CD4-positive, alpha-beta T cell treated with Interleukin-21 for 1 hour (primary cell): ENCODE measurements around the gene SOAT2.
"Not testable (repeated sequence)": the region's sequence is repeated elsewhere in the genome, so short reads cannot be mapped to it uniquely, and the experiment has no call there.

Experiments used
- DNase-seq: peaks from one replicate; pipeline ENCODE4 v3.0.0-alpha.2; 2020

The SOAT2 gene

DNA sequence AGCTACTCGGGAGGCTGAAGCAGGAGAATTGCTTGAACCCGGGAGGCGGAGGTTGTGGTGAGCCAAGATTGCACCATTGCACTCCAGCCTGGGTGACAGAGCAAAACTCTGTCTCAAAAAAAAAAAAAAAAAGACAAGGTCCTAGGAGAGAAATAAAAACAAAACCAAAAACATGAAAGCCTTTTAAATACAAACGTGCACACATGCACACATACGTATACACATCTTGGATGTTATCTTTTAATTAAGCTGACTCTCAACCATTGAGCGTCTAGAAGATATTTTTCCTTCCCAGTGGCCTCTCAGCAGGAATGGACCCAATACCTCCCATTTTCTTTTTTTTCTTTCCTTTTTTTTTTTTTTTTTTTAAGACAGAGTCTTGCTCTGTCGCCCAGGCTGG lies 9.1 kb downstream of the SOAT2 start:
- not testable (repeated sequence) for DNase-seq

DNA sequence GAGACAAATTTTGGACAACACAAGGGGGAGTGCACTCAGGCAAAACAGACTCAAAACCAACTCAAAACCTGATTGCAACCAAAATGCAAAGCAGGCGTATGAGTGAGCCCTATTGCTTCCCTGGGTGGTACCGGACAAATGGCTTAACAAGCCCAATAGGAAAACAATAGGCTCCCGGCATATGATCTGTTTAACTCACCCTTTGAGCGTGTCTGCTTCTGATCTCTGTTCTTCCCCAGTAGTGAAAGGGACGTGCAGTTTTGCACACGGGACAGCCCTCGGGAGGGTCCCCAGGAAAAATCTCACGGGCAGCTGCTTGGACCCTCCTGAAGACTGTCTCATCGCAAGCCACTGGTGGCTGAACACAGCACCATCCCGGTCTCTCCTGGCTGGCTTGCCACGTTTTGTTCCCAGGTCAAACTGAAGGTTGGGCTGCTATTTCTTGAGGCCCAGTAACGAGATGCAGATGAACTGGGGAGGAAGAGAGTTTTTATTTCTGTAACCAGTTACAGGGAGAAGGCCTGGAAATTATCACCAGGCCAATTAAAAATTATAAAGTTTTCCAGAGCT lies 9.9 kb downstream of the SOAT2 start:
- DNase-seq: no peak

DNA sequence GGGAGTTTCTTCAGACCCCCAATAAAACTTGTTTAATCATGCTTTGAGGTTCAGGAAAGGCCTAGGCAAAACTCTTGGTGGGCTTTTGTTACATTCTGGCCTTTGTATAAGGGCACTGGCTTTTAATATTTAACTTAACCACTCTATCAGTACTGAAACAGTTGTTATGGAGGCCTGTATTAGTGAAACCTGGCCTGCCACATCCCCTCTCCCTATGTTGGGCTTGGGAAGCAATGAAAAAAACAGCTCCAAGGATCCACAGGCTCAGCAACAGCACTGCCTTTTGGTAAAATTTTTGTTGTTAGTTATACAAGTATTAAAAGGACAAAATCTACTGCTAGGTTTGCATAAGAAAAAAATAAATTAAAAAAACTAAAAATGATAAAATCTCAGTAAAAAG lies 10.7 kb downstream of the SOAT2 start:
- no peak for DNase-seq

DNA sequence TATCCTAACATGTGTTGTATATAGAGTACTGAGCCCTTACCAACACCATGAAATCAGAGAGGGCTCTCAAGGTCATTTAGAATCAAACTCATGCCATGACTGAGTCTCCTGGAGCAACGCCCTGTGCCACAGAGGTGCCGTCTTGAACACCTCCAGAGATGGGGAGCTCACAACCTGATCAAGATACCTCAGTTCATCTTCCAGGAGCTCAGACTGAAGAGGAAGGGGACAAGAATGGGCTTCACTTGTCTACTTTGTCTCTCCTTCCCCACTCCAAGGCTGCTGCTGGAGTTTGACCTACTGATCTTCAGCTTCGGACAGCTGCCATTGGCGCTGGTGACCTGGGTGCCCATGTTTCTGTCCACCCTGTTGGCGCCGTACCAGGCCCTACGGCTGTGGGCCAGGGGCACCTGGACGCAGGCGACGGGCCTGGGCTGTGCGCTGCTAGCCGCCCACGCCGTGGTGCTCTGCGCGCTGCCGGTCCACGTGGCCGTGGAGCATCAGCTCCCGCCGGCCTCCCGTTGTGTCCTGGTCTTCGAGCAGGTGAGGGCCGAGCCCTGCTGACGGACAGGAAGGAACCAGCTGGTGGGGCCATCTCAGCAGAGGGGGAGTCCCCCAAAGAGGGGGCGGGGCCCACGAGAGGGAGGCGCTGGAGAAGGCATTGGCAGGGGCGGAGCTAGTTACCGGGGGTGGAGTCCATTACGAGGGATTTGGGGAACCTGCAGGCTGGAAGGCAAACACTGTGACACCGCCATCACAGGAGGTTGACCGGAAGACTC lies 12.0 kb downstream of the SOAT2 start:
- DNase-seq: no peak

DNA sequence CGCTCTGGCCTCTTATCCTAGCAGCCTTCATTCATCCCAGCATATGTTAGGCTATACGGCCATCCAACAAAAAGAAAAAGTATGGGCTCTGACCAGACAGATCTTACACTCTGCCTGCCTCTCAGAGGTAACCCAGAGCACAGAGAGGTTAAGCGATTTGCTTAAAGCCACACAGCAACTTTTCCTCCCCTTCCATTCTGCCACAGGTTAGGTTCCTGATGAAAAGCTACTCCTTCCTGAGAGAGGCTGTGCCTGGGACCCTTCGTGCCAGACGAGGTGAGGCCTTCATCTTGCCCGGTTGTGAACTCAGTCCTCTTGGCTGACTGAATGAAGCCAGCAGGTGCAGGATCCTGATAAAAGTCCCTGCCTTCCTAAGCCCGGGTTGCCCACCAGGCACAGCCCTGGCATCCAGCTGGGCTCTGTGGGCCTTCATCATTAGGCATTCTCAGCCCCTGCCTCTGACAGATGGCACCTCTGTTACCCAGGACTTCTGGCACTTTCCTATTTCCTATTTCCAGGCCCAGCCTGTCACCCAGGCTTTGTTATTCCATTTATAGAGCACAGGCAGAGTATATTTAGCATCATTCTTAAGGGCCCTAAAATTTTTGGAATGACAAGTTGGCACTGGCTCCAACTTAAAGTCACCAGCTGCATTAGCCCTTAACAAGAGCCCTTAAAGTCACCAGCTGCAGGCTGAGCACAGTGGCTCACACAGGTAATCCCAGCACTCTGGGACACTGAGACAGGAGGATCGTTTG lies 12.8 kb downstream of the SOAT2 start:
- DNase-seq: no peak

DNA sequence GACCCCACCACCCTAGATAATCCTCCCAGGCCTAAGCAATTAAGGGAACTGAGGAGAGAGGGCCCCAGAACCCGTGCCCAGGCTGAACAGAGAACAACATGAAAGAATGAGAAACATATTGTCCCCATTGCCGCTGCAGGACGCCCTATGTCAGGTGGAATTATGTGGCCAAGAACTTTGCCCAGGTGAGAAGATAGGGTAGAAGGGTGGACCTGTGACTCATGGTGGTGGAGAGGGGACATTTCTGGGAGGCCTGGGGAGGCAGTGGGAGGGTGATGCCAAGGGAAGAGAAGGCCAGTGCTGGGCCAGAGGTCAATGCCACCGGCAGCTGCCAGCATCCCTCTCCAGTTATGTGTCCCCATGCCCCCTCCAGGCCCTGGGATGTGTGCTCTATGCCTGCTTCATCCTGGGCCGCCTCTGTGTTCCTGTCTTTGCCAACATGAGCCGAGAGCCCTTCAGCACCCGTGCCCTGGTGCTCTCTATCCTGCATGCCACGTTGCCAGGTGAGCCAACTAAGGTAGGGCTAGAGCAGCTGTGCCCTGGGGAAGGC lies 15.5 kb downstream of the SOAT2 start:
- no peak for DNase-seq

DNA sequence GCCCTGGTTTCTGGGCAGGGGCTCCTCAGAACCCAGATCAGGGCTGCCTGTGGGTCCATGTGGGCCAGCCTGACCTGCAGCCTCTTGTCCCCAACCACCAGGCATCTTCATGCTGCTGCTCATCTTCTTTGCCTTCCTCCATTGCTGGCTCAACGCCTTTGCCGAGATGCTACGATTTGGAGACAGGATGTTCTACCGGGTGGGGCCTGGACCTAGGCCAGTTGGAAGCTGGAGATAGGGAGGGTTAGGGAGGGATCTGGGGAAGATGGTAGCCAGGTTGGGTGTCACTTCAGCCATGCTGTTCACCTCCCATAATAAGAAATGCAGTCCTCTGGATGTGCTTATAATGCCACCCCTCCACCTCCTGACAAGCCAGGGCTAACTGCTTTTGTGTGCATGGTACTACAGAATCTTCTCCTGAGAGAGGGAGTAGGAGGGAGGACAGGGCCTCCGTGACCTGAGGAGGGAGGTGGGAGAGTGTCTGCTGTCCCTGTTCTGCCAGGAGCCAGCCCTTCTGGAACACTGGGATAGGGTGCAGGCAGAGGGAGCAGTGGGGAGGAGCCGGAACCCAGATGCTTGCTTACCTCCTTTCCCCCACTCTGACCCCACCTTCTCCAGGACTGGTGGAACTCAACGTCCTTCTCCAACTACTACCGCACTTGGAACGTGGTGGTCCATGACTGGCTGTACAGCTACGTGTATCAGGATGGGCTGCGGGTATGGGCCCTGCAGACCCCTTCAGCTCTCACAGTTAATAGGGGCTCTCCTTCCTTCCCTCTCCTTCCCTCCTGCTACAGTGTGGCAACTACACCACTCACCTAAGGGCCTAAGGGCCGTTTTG lies 17.6 kb downstream of the SOAT2 start:
- DNase-seq: no peak

DNA sequence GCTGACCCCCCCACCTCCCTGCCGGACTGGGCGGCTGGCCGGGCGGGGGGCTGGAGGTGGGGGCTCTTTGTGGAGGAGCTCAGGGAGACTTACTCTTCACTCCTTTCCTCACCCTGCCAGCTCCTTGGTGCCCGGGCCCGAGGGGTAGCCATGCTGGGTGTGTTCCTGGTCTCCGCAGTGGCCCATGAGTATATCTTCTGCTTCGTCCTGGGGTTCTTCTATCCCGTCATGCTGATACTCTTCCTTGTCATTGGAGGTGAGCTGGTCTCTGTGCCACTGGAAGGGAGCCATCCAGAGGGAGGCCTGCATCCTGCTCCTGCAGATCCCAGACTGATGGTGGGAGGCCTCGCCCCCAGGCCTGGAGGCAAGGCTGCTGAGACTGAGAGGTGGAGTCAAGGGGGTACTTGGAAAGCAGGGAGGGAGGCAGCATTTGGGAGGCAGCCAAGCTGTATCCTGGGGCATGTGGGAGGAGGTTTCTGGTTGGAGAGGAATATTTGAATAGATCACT lies 19.7 kb downstream of the SOAT2 start:
- DNase-seq: no peak

DNA sequence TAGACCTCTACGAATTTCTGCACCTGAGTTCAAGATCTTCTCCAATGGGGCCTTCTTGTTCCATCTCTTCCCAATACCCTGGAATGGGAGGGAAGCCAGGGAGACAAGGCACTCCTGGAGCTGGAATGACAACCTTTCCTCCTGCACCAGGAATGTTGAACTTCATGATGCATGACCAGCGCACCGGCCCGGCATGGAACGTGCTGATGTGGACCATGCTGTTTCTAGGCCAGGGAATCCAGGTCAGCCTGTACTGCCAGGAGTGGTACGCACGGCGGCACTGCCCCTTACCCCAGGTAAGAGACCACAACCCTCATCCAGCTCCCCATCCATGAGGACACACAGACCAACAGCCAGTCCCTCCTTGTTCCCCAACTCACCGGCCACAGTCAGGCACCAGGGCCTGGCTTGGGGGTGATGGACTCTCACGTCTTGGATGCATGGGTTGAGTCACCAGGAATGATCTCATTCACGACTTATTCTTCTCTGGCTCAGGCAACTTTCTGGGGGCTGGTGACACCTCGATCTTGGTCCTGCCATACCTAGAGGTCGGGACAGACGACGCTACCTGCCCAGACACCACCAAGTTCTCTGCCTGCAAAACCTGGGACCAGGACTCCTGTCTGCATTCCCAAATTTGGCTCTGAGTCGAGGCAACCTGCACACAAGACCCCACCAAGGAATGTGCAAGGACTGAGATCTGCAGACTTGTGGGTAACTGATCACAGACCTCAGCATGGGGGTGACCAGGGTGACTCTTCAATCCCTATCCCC lies 20.5 kb downstream of the SOAT2 start:
- no peak for DNase-seq

DNA sequence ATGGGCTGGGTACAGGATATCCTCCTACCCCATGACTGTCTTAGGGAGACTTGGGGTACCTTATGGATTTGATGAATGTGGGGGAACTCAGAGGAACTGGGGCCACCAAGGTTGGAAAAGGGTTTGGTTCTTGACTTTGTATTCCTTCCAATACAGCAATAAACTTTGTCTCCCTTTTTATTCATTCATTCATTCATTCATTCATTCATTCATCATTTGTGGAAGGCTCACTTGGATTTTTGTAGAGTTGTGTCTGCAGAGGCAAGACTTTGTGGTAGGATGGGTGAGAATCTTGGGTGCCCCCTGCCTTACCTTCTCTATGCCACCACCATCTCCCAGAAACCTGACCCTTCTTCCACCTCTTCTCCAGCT lies 21.1 kb downstream of the SOAT2 start:
- no peak for DNase-seq

DNA sequence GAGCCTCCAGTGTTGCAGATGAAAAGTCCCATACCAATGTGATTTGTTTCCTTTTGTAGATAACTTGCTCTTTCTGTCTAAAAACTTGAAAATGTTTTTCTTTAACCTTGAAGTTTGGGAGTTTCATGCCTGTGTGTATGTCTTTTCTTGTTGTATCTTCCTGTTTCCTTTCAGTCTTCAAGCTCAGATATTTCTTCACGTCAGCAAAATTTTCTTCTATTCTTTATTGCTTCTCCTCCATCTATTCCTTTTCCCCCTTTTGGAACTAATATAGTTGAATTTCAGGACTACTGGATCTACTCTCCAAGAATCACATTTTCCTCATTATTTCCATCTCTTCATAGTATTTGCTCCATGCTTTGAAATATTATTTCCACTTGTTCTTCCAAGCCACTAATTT lies 23.9 kb downstream of the SOAT2 start:
- no peak for DNase-seq

DNA sequence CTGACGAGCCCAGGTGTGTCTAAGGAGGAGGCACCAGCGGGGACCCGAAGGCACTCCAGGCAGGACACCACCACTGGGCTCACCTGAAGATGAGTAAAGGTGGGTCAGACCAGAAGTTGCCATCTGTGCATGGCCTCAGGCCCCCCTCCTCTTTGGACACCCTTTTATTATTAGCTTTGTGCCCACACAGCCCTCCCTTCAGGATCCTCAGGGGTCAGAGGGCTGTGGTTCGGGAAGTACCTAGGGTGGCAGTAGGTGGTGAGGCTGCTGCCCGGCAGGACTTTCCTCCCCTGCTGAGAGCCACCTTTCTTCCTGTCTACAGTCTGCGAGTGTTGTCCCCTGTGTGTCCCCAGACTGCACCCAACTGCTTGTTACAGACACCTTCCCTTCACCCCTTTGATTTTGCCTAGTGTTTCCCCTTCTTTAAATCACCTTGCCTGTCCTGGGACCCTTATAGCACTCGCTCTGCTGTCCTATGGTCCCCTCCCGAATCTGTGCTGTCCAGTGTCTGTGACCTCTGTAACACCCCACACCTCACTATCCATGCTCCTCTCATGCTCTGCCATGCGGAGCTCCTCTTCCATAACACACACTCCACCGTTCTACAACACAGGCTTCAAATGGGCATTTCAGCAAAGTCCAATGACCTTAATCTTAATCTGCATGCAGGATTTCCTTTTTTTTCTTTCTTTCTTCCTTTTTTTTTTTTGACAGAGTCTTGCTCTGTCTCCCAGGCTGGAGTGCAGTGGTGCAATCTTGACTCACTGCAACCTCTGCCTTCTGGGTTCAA lies 25.7 kb downstream of the SOAT2 start:
- no peak for DNase-seq

DNA sequence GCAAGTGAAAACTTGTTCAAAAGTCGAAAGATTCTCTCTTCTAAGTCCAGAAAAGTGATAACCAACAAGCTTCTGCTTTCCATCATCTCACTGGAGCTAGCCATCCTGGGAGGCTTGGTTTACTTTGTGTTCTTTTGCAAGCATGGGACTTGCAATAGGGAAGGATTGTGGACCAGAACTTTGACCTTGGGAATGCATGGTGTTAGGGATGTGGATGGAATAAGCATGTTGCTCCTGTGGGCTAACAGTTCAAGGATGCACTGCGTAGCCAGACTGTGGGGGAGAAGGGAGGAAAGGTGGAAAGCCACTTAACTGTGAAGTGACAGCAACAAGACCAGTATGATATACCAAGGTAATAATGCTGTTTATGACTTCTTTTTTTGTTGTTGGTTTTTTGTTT lies 28.6 kb downstream of the SOAT2 start:
- DNase-seq: no peak

DNA sequence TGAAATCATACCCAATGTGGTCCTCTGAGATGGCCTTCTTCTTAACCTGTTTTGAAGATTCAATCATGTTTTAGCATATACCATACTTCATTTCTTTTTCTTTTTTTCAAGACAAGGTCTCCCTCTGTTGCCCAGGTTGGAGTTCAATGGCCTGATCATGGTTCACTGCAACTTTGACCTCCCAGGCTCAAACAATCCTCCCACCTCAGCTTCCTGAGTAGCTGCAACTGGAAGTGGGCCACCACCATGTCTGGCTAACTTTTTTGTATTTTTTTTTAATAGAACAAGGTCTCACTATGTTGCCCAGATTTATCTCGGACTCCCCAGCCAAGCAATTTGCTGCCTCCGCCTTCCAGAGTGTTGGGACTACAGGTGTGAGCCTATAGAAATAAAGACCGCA lies 30.4 kb downstream of the SOAT2 start:
- no peak for DNase-seq

DNA sequence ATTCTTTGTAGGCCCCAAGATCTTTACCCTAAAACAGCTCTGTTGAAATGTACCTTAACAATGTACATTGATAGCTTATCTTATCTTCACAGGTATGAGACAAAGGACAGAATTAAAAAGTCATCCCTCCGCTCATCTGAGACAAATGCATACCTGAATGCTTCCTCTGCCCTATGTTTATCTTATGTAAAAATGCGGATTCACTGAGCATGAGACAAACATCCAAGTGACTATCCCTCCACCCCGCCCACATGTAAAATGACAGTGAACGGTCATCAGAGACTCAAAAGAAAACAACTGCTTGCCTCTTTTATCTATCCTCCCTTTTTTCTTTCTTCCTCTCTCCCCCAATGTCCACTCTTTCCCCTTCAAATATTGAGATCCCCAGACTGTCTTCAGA lies 40.1 kb downstream of the SOAT2 start:
- no peak for DNase-seq

DNA sequence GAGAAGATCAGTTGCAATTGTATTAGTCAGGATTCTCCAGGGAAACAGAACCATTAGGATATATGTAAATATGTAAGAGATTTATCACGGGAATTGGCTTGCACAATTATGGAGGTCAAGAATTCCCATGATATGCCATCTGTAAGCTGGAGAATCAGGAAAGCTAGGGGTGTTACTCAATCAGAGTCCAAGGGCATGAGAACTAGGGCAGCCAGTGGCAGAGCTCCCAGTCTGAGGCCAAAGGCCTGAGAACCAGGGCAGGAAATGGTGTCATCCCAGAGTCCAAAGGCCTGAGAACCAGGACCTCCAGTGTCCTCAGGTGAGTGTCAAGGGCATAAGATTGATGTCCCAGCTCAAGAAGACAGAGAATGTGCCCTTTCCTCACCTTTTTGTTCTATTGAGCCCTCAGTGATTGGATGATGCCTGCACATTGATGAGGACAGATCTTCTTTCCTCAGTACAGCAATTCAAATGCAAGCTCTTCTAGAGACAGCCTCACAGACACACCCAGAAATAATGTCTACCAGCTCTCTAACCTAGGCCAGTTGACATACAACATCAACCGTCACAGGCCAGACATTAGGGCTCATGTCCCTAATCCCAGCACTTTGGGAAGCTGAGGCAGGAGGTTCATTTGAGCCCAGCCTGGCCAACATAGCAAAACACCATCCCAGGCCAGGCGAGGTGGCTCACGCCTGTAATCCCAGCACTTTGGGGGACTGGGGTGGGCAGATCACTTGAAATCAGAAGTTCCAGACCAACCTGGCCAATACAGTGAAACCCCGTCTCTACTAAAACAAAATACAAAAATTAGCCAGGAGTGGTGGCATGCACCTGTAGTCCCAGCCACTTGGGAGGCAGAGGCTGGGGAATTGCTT lies 42.3 kb downstream of the SOAT2 start:
- DNase-seq: no peak

DNA sequence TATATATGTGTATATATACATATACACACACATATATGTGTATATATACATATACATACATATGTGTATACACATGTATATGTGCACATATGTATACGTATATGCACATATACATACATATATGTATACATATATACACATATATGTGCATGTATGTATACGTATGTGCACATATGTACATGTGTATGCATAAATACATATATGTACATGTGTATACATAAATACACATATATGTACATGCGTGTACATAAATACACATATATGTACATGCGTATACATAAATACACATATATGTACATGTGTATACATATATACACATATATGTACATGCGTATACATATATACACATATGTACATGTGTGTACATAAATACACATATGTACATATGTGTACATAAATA lies 43.9 kb downstream of the SOAT2 start:
- DNase-seq: no peak

DNA sequence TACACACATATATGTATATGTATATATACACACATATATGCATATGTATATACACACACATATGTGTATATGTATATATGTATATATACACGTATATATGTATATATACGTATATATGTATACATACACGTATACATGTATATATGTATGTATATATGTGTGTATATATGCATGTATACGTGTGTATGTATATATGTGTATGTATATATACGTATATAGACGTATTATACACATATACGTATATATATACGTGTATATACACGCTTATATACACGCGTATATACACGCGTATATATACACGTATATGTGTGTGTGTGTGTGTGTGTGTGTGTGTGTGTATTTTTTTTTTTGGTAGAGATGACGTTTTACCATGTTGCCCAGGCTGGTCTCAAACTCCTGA lies 44.4 kb downstream of the SOAT2 start:
- DNase-seq: no peak

DNA sequence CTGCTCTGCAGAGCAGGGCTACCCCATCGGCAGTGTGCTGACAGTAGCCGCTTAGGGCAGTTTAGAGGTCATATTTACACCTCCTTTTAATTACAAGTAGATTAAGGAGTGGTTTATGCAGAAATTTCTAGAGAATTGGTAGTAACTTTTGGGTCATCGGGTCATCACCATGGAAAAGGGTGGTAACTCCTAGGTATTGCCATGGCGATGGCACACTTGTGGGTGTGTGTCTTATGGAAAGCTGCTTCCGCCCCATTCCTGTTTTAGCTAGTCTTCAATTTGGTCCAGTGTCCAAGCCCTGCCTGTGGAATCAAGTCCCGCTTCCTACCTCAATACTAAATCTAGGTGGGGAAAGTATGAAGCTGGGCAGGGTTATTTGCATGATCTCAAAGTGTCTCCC lies 47.8 kb downstream of the SOAT2 start:
- no peak for DNase-seq

DNA sequence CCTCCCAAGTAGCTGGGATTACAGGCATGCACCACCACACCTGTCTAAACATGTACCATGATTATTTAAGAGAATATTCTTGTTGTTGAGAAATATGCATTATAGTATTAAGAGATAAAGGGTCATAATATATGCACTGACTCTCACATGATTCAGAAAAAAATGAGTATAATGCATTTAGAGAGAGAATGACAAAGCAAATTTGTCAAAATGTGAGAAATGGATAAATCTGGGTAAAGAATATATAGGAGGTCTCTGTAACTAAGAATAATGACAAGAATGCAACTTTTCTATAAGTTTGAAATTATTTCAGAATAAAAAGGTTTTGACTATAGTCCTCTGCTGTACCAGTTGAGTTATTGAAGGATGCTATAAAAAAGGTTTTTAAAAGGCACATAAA lies 49.1 kb downstream of the SOAT2 start:
- DNase-seq: no peak
